Stimulated activated CD4-positive, alpha-beta T cell treated with anti-CD3 and anti-CD28 coated beads, Interleukin-4, amount 100 ng/mL, for 48 hours (primary cell): ENCODE data around the gene BECN2.
"Not testable (repeated sequence)": the region's sequence is repeated elsewhere in the genome, so short reads cannot be mapped to it uniquely, and the experiment has no call there.

ENCODE experiments used
- DNase-seq, 2 donors: peaks; one replicate each; pipeline ENCODE4 v3.0.0-alpha.2; 2020; ENCODE audit warnings: low read depth in 2 of 2

BECN2 gene

DNA sequence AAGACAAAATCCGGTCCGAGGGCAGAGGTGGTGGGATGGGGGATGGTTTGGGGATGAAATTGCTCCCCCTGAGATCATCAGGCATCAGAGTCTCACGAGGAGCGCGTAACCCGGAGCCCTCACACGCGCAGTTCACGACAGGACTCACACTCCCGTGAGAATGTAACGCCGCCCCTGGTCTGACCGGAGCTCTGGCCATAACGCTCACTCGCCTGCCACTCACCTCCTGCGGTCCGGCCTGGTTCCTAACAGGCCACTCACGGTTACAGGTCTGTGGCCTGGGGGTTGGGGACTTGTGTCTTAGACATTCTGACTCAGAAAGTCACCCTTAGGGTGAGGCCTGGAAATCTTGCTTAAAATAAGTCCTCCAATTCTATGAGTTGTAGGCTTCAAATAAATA lies 21.5 kb downstream of the BECN2 start:
- no peak for DNase-seq

- DNase-seq = no peak
These were observed 22.4 kb downstream of the BECN2 start for GRCh38 chr1:241979926-241980325.

- DNase-seq = peak in 1 of 2 donors; percentile 4
These were observed 28.2 kb downstream of the BECN2 start for GRCh38 chr1:241985787-241986186.

DNA sequence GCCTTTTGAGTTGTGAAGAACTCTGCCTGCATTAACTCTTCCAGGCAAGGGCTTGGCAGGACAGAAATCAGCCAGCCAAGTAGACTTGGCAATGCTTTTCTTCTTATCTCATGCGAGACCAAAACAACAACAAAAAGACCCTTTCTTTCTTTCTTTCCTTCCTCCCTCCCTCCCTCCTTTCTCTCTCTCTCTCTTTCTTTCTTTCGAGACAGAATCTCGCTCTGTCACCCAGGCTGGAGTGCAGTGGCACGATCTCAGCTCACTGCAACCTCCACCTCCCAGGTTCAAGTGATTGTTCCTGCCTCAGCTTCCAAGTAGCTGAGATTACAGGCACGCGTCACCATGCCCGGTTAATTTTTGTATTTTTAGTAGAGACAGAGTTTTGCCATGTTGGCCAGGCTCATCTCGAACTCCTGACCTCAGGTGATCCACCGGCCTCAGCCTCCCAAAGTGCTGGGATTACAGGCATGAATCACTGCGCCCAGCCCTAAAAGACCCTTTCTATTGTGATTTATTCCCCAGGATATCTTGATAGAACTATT lies 30.9 kb downstream of the BECN2 start:
- DNase-seq = not testable (repeated sequence)

GRCh38 chr1:241990040-241990439 lies 32.5 kb downstream of the BECN2 start:
- no peak for DNase-seq

GRCh38 chr1:241992734-241993133 lies 35.2 kb downstream of the BECN2 start:
- DNase-seq = no peak

DNA sequence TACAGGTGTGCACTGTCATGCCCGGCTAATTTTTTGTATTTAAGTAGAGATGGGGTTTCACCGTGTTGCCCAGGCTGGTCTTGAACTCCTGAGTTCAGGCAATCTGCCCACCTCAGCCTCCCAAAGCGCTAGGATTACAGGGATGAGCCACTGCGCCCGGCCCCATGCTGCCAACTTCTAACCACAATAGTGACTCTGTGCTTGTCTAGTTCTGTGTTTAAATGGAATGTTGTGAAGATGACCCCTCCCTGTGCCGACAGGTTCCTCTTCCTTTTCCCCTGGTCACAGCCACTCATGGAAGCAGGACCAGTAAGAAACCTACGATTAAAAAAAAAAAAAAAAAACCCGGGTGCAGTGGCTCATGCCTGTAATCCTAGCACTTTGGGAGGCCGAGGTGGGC lies 36.6 kb downstream of the BECN2 start:
- no peak for DNase-seq

- DNase-seq = no peak
These were observed 39.9 kb downstream of the BECN2 start for GRCh38 chr1:241997401-241997998.

GRCh38 chr1:241998412-241998921 lies 40.9 kb downstream of the BECN2 start:
- DNase-seq = peak; percentile 36 to 39

GRCh38 chr1:241999026-241999425 lies 41.5 kb downstream of the BECN2 start, which contains the start of gene MAP1LC3C:
MAP1LC3C (minus strand) TSS chr1:241999098; CDS start chr1:241999008, 90 bp downstream.
- no peak for DNase-seq

GRCh38 chr1:242000434-242000833 lies 42.9 kb downstream of the BECN2 start:
- DNase-seq = no peak

DNA sequence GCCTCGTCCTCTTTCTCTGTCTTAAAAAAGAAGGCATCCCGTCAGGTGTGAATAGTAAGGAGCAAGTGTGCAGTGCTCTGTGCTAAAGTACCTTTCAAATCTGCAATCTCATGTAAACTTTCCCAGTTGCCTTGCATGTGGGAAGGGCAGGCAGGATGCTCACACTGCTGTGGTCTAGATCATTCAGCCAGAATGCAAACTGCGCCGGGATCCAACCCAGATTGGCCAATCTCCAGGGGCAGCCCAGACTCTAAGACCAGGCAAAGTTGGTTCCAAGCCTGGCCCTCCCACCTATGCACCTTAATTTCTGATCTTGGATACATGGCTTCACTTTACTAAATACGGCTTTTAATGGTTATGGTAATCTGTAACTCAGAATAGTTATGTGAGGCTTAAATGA lies 44.5 kb downstream of the BECN2 start:
- no peak for DNase-seq

GRCh38 chr1:242002510-242002909 lies 44.9 kb downstream of the BECN2 start:
- DNase-seq = no peak

GRCh38 chr1:242004751-242005495 lies 47.4 kb downstream of the BECN2 start:
- DNase-seq = no peak

GRCh38 chr1:242005866-242006535 lies 48.4 kb downstream of the BECN2 start:
- no peak for DNase-seq

GRCh38 chr1:242006976-242007375 lies 49.4 kb downstream of the BECN2 start:
- DNase-seq = no peak
